Panc1 (cell line): ENCODE measurements around the gene MTERF4. TPM values are rescaled to one million over a fixed set of nuclear protein-coding genes. Genes with fewer than 3 reads are reported as not detected.
"Not testable (repeated sequence)": the region's sequence is repeated elsewhere in the genome, so short reads cannot be mapped to it uniquely, and the experiment has no call there.

Experiments used
- ATAC-seq: fragments of 200-7000 bp; cut with Tn5 transposase; 2 replicates; pipeline ENCODE4 v1.9.1; 2020; ENCODE audit warnings: mild to moderate bottlenecking, moderate library complexity
- BruUV-seq: library from RNA; stranded (reverse); fragments of 400-500 nt; replicated peaks from 2 replicates; lab custom pipeline; 2021; lab: Mats Ljungman, UMichigan
- CTCF ChIA-PET: fragments of 300-600 bp; sonication (Branson Sonifier 250); formaldehyde crosslinking; loops from one replicate; lab custom pipeline; 2022; ENCODE audit warnings: antibody characterized with exemption; lab: Charles Lee
- POLR2A ChIA-PET: fragments of 300-600 bp; sonication (Branson Sonifier 250); formaldehyde crosslinking; loops from one replicate; lab custom pipeline; 2022; ENCODE audit warnings: antibody characterized with exemption; lab: Charles Lee
- DNase-seq: peaks from one replicate; pipeline ENCODE4 v3.0.0-alpha.2; 2010; ENCODE audit warnings: low read depth, low spot score
- H3K27ac ChIP-seq: 2 replicates; pipeline ENCODE4 v1.5.1; 2011; ENCODE audit warnings: mild to moderate bottlenecking, low read length, inconsistent platforms
- H3K27me3 ChIP-seq: fragments of 200-500 bp; sonication (Bioruptor generic); 2 replicates; pipeline ENCODE4 v1.6.0; 2014; ENCODE audit warnings: low read length, inconsistent platforms; ENCODE audit not compliant: control insufficient read depth, insufficient read depth
- H3K36me3 ChIP-seq: fragments of 200-500 bp; sonication (Bioruptor generic); 2 replicates; pipeline ENCODE4 v1.5.1; 2014; ENCODE audit warnings: inconsistent platforms, mild to moderate bottlenecking, low read length, moderate library complexity; ENCODE audit not compliant: control insufficient read depth, insufficient read depth
- H3K4me1 ChIP-seq: 2 replicates; pipeline ENCODE4 v1.5.1; 2011; ENCODE audit warnings: inconsistent platforms, mild to moderate bottlenecking, low read length, moderate library complexity; ENCODE audit not compliant: control insufficient read depth, insufficient read depth
- H3K4me3 ChIP-seq, 2 experiments: 2 replicates each; pipeline ENCODE4 v1.5.1; 2011 to 2012; ENCODE audit warnings: low read depth in 2 of 2, low read length in 2 of 2, mild to moderate bottlenecking in 2 of 2, inconsistent platforms in 1 of 2, moderate library complexity in 1 of 2
- H3K9me3 ChIP-seq: fragments of 200-500 bp; sonication (Bioruptor generic); 2 replicates; pipeline ENCODE4 v1.5.1; 2014; ENCODE audit warnings: low read depth, mild to moderate bottlenecking, inconsistent platforms, low read length, moderate library complexity; ENCODE audit not compliant: control insufficient read depth, insufficient read depth
- CTCF ChIP-seq: fragments of 450-650 bp; IDR thresholded peaks from 2 replicates; pipeline ENCODE4 v1.5.1; 2017; ENCODE audit warnings: mild to moderate bottlenecking
- POLR2AphosphoS5 ChIP-seq: IDR thresholded peaks from 2 replicates; pipeline ENCODE4 v1.6.1; 2012; ENCODE audit warnings: mild to moderate bottlenecking, low read depth, low read length, moderate library complexity
- REST ChIP-seq, 2 experiments: IDR thresholded peaks; 2 replicates each; pipeline ENCODE4 v1.6.1; 2011 to 2012; ENCODE audit warnings: low read depth in 2 of 2, control low read depth in 1 of 2, low read length in 1 of 2, mild to moderate bottlenecking in 1 of 2, moderate library complexity in 1 of 2; ENCODE audit not compliant: insufficient read depth in 1 of 2
- SIN3A ChIP-seq: IDR thresholded peaks from 2 replicates; pipeline ENCODE4 v1.6.1; 2012; ENCODE audit warnings: low read depth, mild to moderate bottlenecking, low read length, moderate library complexity, borderline replicate concordance; ENCODE audit not compliant: insufficient read depth
- TCF7L2 ChIP-seq: IDR thresholded peaks from 2 replicates; pipeline ENCODE4 v1.6.1; 2011; ENCODE audit warnings: mild to moderate bottlenecking, low read depth, low read length, inconsistent platforms
- in situ Hi-C: cut with HindIII; loops from 2 replicates; pipeline ENCODE4 v1.10.0; 2016; ENCODE audit warnings: low sequenced_read_pairs, low pct_unique_long_range_greater_than_20kb
- intact Hi-C: fragments of 100-400 bp; cut with micrococcal nuclease; formaldehyde crosslinking; loops from one replicate; pipeline ENCODE4 v1.10.0; 2022; ENCODE audit not compliant: unreplicated experiment
- total RNA-seq: library from RNA; stranded (reverse); gene quantifications from one replicate; pipeline ENCODE4 v1.2.1, GENCODE V29; 2021; ENCODE audit not compliant: unreplicated experiment

Gene MTERF4
- total RNA-seq, 1 experiment from 2014 or later = 28.9 TPM

- intact Hi-C loops = no loop called here
Observed at GRCh38 chr2:241107031-241107783, 5.1 kb upstream of the MTERF4 start.

DNA sequence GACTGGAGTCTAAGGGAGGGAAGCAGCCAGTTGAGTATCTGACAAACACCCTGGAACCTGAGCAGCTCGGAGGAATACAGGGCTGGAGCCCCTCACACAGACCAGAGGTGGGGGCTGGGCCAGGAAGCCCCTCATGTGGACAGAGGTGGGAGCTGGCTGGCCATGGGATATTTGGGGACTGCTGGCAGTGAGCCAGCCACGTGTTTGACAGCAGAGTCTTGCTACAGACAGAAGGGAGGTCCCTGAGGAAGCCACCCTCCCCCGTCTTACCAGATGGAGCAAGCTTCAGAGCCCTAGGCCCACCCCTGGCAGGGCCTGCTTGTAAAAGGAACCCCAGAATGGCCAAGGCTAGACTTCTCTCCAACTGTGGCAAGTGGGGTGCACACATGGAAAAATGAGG is 3.6 kb upstream of the MTERF4 start:
- no peak for DNase-seq
- H3K9me3 ChIP-seq = no peaks in the 10 kb centered on the region
- H3K4me1 ChIP-seq = peaks cover 9% of the 10 kb centered on the region
- no peak overlapping the region for H3K27ac ChIP-seq
- no peaks in the 10 kb centered on the region for H3K27me3 ChIP-seq
- TF ChIP-seq TCF7L2 (no peak), REST (IDR thresholded peaks at IDR 0.05; ENCODE audit: insufficient read depth in 1 of 2, low read depth in 2 of 2, low read length in 1 of 2) (no peak), SIN3A (no peak), CTCF (no peak), POLR2AphosphoS5 (no peak)
- no TSS peak for BruUV-seq
- intact Hi-C loops = no loop called here
- in situ Hi-C loops = no loop called here
- ChIA-PET POLR2A (no interaction called here), CTCF (no interaction called here)
- H3K4me3 ChIP-seq = no peak overlapping the region
- no peak for ATAC-seq
- H3K36me3 ChIP-seq = no peaks in the 10 kb centered on the region

More at GRCh38 chr2:241107031-241107783, 5.1 kb upstream of the MTERF4 start:
- Histone ChIP-seq H3K4me1 (peaks cover 3% of the 10 kb centered on the region; the same call in 1 of the 2 replicates), H3K36me3 (no peaks in the 10 kb centered on the region), H3K27ac (no peak overlapping the region), H3K4me3 (no peak overlapping the region), H3K27me3 (no peaks in the 10 kb centered on the region), H3K9me3 (no peaks in the 10 kb centered on the region)
- in situ Hi-C loops = no loop called here
- TF ChIP-seq CTCF (no peak), POLR2AphosphoS5 (no peak), TCF7L2 (no peak), REST (IDR thresholded peaks at IDR 0.05; ENCODE audit: insufficient read depth in 1 of 2, low read depth in 2 of 2, low read length in 1 of 2) (no peak)
- ChIA-PET POLR2A (interaction anchor here (0.7 kb wide), 1 partner anchor 33 kb away, joined by 5 read pairs; no protein-coding TSS in a partner anchor), CTCF (no interaction called here)
- DNase-seq = no peak
- no peak for ATAC-seq
- no TSS peak for BruUV-seq

- H3K36me3 ChIP-seq, CTCF ChIA-PET, H3K4me1 ChIP-seq, H3K9me3 ChIP-seq, DNase-seq, H3K27me3 ChIP-seq, H3K4me3 ChIP-seq, BruUV-seq, in situ Hi-C loops, H3K27ac ChIP-seq, intact Hi-C loops, ATAC-seq: not testable (repeated sequence)
- POLR2A ChIA-PET = interaction anchor here (0.6 to 0.7 kb wide), 2 partner anchors 22 to 128 kb away, joined by 7 to 10 read pairs; no protein-coding TSS in a partner anchor
Observed at GRCh38 chr2:241104611-241105010, 2.5 kb upstream of the MTERF4 start.
